Astrocyte of the spinal cord (primary cell): ENCODE measurements around the gene CTF1.
"Not testable (repeated sequence)": the region's sequence is repeated elsewhere in the genome, so short reads cannot be mapped to it uniquely, and the experiment has no call there.

Experiments
- DNase-seq: peaks from one replicate; pipeline ENCODE4 v3.0.0; 2011; ENCODE audit warnings: low read depth, low spot score
- H3K4me3 ChIP-seq: 2 replicates; pipeline ENCODE4 v1.5.1; 2011; ENCODE audit warnings: low read depth, mild to moderate bottlenecking, low read length, moderate library complexity
- CTCF ChIP-seq: IDR thresholded peaks from 2 replicates; pipeline ENCODE4 v1.5.1; 2012; ENCODE audit warnings: low read depth, mild to moderate bottlenecking, low read length, inconsistent platforms
- in situ Hi-C: cut with HindIII; loops from 2 replicates; pipeline ENCODE4 v1.10.0; 2017; ENCODE audit warnings: low sequenced_read_pairs

CTF1 gene, protein sequence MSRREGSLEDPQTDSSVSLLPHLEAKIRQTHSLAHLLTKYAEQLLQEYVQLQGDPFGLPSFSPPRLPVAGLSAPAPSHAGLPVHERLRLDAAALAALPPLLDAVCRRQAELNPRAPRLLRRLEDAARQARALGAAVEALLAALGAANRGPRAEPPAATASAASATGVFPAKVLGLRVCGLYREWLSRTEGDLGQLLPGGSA

DNA sequence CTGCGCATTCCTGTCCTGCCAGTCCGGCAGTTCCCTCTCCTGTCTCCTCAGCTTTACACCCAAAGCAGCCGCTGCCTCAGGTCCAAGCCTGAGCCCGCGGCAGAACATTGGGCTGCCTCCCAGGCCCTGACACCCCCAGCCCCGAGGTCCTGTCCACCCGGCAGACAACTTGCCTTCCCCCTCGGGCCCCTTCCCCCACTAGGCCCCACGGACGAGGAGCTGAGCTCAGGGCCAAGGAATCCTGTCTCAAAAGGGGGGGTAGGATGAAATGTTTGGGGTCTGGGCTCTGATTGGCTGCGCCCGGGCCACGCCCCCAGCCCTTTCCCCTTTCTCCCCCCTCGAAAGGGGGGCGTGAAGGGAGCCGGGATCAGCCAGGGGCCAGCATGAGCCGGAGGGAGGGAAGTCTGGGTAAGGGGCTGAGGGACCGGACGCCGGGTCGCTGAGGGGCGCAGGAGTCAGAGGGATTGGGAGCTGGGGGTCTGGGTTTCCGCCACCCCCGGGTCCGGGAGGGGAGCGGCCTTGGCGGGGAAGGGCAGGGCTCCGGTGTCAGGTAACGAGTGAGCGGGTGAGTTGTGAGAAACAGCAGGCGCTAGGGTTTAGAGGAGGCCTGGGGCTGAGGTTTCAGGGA is at the start of gene CTF1:
Gene CTF1, plus strand, starts transcription at position 354 of the 628 bp plus-strand sequence. Its CDS starts 30 bp downstream, at position 384.
- in situ Hi-C loops = loop anchor here (25.0 kb wide), 1 partner anchor 109 kb away; the partner anchor contains the start of gene ZNF629
- peak; percentile 88 for DNase-seq
- peak within 1 kb of the TSS; percentile 59 for H3K4me3 ChIP-seq
- no peak for TF ChIP-seq CTCF

GRCh38 chr16:30846649-30847402 is 49.6 kb upstream of the CTF1 start:
- in situ Hi-C loops = no loop called here
- TF ChIP-seq CTCF = no peak
- H3K4me3 ChIP-seq = no peak overlapping the region
- DNase-seq = no peak

DNA sequence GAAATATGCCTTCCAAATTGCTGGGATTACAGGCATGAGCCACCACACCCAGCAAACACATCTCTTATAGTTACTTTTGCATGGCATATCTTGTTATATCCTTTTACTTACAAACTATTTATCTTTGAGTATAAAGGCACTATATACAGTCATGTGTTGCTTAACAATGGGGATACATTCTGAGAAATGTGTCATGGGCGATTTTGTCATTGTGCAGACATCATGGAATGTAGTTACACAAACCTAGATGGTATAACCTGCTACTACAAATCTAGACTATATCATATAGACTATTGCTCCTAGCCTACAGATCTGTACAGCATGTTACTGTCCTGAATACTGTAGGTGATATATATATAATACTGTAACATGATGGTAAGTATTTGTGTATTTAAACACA is 46.2 kb upstream of the CTF1 start:
- no peak for TF ChIP-seq CTCF
- no peak for DNase-seq
- H3K4me3 ChIP-seq = no peak overlapping the region
- in situ Hi-C loops = no loop called here

DNA sequence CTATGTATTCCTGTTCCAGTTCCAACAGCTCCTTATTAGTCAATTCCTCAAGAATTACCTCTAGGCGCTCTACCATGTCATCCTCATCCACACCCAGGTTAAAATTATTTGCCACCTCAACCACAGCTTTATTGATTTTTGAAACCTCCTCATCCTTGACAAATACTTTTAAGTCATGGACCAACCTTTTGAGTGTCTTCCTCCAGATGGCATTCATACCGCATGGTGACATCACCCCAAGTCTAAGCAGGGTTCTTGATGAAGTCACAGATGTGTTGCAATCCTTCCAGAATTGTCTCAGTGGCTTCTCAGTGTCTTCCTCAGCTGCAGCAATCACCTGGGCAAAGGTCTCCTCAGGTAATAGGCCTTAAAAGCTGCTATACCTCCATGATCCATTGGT is 42.7 kb upstream of the CTF1 start:
- no peak for DNase-seq
- H3K4me3 ChIP-seq = no peak overlapping the region
- in situ Hi-C loops = no loop called here

DNA sequence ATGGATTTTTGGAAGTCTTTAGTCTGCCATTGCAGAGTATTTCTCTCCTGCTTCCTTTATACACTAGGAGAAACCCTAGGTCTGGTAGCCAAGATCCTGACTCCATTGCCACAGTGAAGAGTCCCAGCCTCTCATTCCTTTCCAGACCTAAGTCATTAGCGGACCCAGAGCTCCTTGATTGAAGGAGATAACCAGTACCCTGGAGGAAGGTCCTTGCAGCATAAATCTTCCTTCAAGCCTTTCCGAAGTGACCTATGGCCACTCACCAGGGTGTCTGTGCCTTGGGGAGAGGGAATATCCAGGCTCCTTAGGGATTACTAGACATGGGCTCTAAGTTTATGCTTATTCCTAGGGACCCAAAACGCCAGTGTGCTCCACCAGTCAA is 38.3 kb upstream of the CTF1 start:
- in situ Hi-C loops = no loop called here
- no peak for TF ChIP-seq CTCF
- H3K4me3 ChIP-seq = no peak overlapping the region
- no peak for DNase-seq

More for the DNA sequence above, 42.7 kb upstream of the CTF1 start:
- TF ChIP-seq CTCF = no peak

- TF ChIP-seq CTCF = no peak
- in situ Hi-C loops = no loop called here
- no peak overlapping the region for H3K4me3 ChIP-seq
- DNase-seq = no peak
These were observed 37.5 kb upstream of the CTF1 start for GRCh38 chr16:30858829-30859423.

- H3K4me3 ChIP-seq, in situ Hi-C loops, DNase-seq: not testable (repeated sequence)
These were observed 35.7 kb upstream of the CTF1 start for GRCh38 chr16:30860729-30861128.

DNA sequence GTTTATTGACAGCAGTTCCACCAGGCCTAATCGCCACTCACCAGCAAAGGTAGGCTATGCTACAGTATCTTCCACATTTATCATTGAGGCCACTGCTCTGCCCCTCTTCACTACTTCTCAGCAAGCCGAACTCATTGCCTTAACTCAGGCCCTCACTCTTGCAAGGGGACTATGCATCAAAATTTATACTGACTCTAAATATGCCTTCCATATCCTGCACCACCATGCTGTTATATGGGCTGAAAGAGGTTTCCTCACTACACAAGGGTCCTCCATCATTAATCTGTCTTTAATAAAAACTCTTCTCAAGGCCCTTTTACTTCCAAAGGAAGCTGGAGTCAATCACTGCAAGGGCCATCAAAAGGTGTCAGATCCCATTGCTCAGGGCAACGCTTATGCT is 33.2 kb upstream of the CTF1 start:
- in situ Hi-C loops = not testable (repeated sequence)

More for the DNA sequence above, 33.2 kb upstream of the CTF1 start:
- H3K4me3 ChIP-seq, DNase-seq: not testable (repeated sequence)
